Thyroid gland (tissue), 4 donors: ENCODE results near the gene GAL3ST1.
A peak's percentile ranks its signal among the peaks of the same experiment; 100 is the strongest.

Experiments used
- POLR2A ChIP-seq, 2 donors: fragments of 450-650 bp; IDR thresholded peaks; one replicate each; pipeline ENCODE4 v1.6.1; 2017; ENCODE audit warnings: antibody characterized with exemption in 2 of 2, mild to moderate bottlenecking in 2 of 2, moderate library complexity in 1 of 2
- TF ChIP-seq, protein P1 (sequence below), 6 experiments: fragments of 200-600 bp in 3 of 6; fragments of 450-650 bp in 3 of 6; sonication (generic) in 3 of 6; IDR thresholded peaks; one replicate each; pipeline ENCODE4 v1.5.1; 2016 to 2019; ENCODE audit warnings: antibody characterized with exemption in 6 of 6, mild to moderate bottlenecking in 2 of 6, inconsistent platforms in 1 of 6, moderate library complexity in 1 of 6

DNA sequence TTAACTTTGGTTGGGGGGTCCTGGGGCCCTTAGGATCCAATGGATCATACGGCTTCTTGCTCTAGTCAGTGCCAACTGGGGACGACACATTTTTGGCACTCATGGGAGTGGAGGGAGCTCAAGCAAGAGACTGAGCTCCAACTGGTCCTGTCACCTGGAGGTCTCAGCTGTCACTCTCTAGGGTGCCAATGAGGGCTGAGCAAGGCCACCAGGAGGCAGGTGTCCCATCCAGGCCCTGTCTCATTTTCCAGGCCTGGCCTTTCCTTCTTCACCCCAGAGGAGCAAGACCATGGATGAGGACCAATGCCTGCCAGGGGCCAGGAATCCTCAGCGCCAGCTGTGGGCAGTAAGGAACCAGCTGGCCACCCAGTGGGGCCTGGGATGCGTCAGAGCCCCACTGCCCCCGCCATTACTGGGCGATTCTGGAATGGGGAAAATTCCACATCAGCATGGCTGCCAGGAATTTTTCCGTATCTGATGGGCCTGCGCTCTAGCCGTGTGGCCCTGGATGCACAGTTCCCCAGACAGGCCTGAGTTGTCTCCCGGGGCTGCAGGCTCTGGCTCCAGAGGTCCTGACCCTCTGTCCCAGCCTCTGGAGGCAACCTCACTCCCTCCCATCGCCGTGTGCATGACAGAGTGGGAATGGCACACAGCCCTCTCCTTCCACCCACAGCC is 669 bp upstream of the GAL3ST1 start:
- TF ChIP-seq, protein P1, sequence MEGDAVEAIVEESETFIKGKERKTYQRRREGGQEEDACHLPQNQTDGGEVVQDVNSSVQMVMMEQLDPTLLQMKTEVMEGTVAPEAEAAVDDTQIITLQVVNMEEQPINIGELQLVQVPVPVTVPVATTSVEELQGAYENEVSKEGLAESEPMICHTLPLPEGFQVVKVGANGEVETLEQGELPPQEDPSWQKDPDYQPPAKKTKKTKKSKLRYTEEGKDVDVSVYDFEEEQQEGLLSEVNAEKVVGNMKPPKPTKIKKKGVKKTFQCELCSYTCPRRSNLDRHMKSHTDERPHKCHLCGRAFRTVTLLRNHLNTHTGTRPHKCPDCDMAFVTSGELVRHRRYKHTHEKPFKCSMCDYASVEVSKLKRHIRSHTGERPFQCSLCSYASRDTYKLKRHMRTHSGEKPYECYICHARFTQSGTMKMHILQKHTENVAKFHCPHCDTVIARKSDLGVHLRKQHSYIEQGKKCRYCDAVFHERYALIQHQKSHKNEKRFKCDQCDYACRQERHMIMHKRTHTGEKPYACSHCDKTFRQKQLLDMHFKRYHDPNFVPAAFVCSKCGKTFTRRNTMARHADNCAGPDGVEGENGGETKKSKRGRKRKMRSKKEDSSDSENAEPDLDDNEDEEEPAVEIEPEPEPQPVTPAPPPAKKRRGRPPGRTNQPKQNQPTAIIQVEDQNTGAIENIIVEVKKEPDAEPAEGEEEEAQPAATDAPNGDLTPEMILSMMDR (IDR thresholded peaks at IDR 0.05): peak in 1 of 6 experiments; percentile 15
- TF ChIP-seq POLR2A (IDR thresholded peaks at IDR 0.05): no peak
